DND-41 (cell line): ENCODE results near the gene OCSTAMP.

Experiments
- ATAC-seq: fragments of 200-7000 bp; cut with Tn5 transposase; 3 replicates; pipeline ENCODE4 v1.9.1; 2021; ENCODE audit warnings: low read depth; ENCODE audit not compliant: insufficient read depth
- DNase-seq: peaks from one replicate; pipeline ENCODE4 v3.0.0-alpha.2; 2020
- H2AFZ ChIP-seq: 2 replicates; pipeline ENCODE4 v1.6.0; 2012; ENCODE audit warnings: low read depth, low read length
- H3K27ac ChIP-seq: 2 replicates; pipeline ENCODE4 v1.5.1; 2012; ENCODE audit warnings: low read length, inconsistent platforms
- H3K27me3 ChIP-seq: fragments of 200-600 bp; sonication (generic); 2 replicates; pipeline ENCODE4 v1.6.0; 2012; ENCODE audit warnings: low read length, mild to moderate bottlenecking, inconsistent platforms; ENCODE audit not compliant: insufficient read depth, poor library complexity
- H3K36me3 ChIP-seq: 2 replicates; pipeline ENCODE4 v1.5.1; 2012; ENCODE audit warnings: low read length, inconsistent platforms; ENCODE audit not compliant: insufficient read depth
- H3K4me1 ChIP-seq: 2 replicates; pipeline ENCODE4 v1.5.1; 2012; ENCODE audit warnings: mild to moderate bottlenecking, low read length; ENCODE audit not compliant: insufficient read depth
- H3K4me2 ChIP-seq: 2 replicates; pipeline ENCODE4 v1.6.0; 2012; ENCODE audit warnings: mild to moderate bottlenecking, moderate library complexity, low read length, inconsistent platforms; ENCODE audit not compliant: insufficient read depth
- H3K4me3 ChIP-seq, 2 experiments: fragments of 200-600 bp in 1 of 2; shearing (Covaris generic) in 1 of 2; 2 replicates each; pipeline ENCODE4 v1.5.1; 2012 to 2016; ENCODE audit warnings: inconsistent platforms in 2 of 2, low read length in 2 of 2, mild to moderate bottlenecking in 2 of 2, low read depth in 1 of 2, moderate library complexity in 1 of 2
- H3K79me2 ChIP-seq: 2 replicates; pipeline ENCODE4 v1.6.0; 2012; ENCODE audit warnings: low read length, inconsistent platforms; ENCODE audit not compliant: insufficient read depth
- H3K9ac ChIP-seq: 2 replicates; pipeline ENCODE4 v1.6.0; 2012; ENCODE audit warnings: low read depth, mild to moderate bottlenecking, inconsistent platforms, low read length, moderate library complexity
- H3K9me3 ChIP-seq: 2 replicates; pipeline ENCODE4 v1.5.1; 2012; ENCODE audit warnings: low read length, moderate library complexity, mild to moderate bottlenecking, inconsistent platforms; ENCODE audit not compliant: insufficient read depth, severe bottlenecking
- H4K20me1 ChIP-seq: 2 replicates; pipeline ENCODE4 v1.6.0; 2012; ENCODE audit warnings: low read length; ENCODE audit not compliant: insufficient read depth
- CTCF ChIP-seq: IDR thresholded peaks from 2 replicates; pipeline ENCODE4 v1.5.1; 2012; ENCODE audit warnings: borderline replicate concordance, low read length, moderate library complexity, mild to moderate bottlenecking; ENCODE audit not compliant: poor library complexity, severe bottlenecking; ENCODE audit errors: extremely low read depth
- EZH2 ChIP-seq: IDR thresholded peaks from 3 replicates; pipeline ENCODE4 v1.6.1; 2012; ENCODE audit warnings: borderline replicate concordance, low read depth, mild to moderate bottlenecking, moderate library complexity, low read length, inconsistent platforms; ENCODE audit not compliant: severe bottlenecking

OCSTAMP gene

GRCh38 chr20:46544576-46544975, 5.9 kb downstream of the OCSTAMP start:
- H3K36me3 ChIP-seq: no peaks in the 10 kb centered on the region
- ATAC-seq (no peak), DNase-seq (no peak)
- no peak overlapping the region for H3K4me3 ChIP-seq
- H3K4me1 ChIP-seq: no peaks in the 10 kb centered on the region
- 0 out of 2 replicates have a peak, but pooled peaks cover 5% of the 10 kb centered on the region for H4K20me1 ChIP-seq
- no peak overlapping the region for H3K9ac ChIP-seq
- no peaks in the 10 kb centered on the region for H3K79me2 ChIP-seq
- no peak overlapping the region for H3K27ac ChIP-seq
- TF ChIP-seq CTCF (no peak), EZH2 (no peak)
- no peak overlapping the region for H2AFZ ChIP-seq
- H3K27me3 ChIP-seq: peaks cover 4% of the 10 kb centered on the region
- H3K9me3 ChIP-seq: no peaks in the 10 kb centered on the region
- no peak overlapping the region for H3K4me2 ChIP-seq

- no peak for DNase-seq
- Histone ChIP-seq H3K36me3 (no peaks in the 10 kb centered on the region), H3K27ac (no peak overlapping the region), H3K9me3 (no peaks in the 10 kb centered on the region), H3K79me2 (no peaks in the 10 kb centered on the region), H4K20me1 (0 out of 2 replicates have a peak, but pooled peaks cover 5% of the 10 kb centered on the region), H3K27me3 (peaks cover 8% of the 10 kb centered on the region), H3K4me2 (no peak overlapping the region), H3K4me3 (no peak overlapping the region), H3K9ac (no peak overlapping the region), H3K4me1 (no peaks in the 10 kb centered on the region), H2AFZ (no peak overlapping the region)
- no peak for ATAC-seq
- TF ChIP-seq CTCF: no peak
- TF ChIP-seq EZH2: no peak
Observed at GRCh38 chr20:46543959-46544358, 6.5 kb downstream of the OCSTAMP start.

- 0 out of 2 replicates have a peak, but pooled peaks cover 5% of the 10 kb centered on the region for H4K20me1 ChIP-seq
- no peak overlapping the region for H2AFZ ChIP-seq
- no peak overlapping the region for H3K4me2 ChIP-seq
- no peak overlapping the region for H3K27ac ChIP-seq
- H3K79me2 ChIP-seq: no peaks in the 10 kb centered on the region
- no peaks in the 10 kb centered on the region for H3K4me1 ChIP-seq
- no peak for DNase-seq
- no peaks in the 10 kb centered on the region for H3K36me3 ChIP-seq
- no peak overlapping the region for H3K4me3 ChIP-seq
- H3K27me3 ChIP-seq: peaks cover 16% of the 10 kb centered on the region
- TF ChIP-seq EZH2 (no peak), CTCF (no peak)
- no peak overlapping the region for H3K9ac ChIP-seq
- H3K9me3 ChIP-seq: no peaks in the 10 kb centered on the region
- ATAC-seq: no peak
Observed at GRCh38 chr20:46543033-46543432, 7.4 kb downstream of the OCSTAMP start.
